DOHH2 (cell line): ENCODE data around the gene C1orf216.

Experiments used
- EZH2phosphoT487 ChIP-seq: fragments of 200-600 bp; sonication (generic); IDR thresholded peaks from 2 replicates; pipeline ENCODE4 v1.6.1; 2017; ENCODE audit warnings: borderline replicate concordance, mild to moderate bottlenecking, antibody characterized with exemption, low read length, moderate library complexity, mixed read lengths
- TF ChIP-seq, protein P1 (sequence below): fragments of 200-600 bp; sonication (generic); IDR thresholded peaks from one replicate; pipeline ENCODE4 v1.5.1; 2014; ENCODE audit warnings: antibody characterized with exemption, mild to moderate bottlenecking, low read depth, low read length; ENCODE audit not compliant: poor library complexity, severe bottlenecking

DNA sequence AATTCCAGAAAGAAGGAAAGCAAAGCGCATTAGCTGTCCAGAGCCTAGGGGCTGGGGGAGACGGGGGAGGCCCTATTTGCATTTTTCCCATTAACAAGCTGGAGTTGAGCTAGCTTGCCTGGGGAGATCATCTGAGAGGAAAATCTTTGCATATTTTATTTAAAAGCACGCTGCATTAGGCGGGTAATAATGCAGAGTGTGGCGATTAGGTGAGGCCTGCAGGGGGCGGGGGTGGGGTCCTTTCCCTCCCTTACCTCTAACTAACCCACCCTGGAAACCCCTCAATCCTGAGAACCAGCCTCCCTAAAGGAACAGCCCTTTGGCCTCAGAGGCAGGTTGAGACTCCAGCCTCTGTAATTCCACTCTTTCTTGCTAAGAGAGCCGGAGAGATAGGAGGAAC, 16.2 kb downstream of the C1orf216 start:
- TF ChIP-seq, protein P1, sequence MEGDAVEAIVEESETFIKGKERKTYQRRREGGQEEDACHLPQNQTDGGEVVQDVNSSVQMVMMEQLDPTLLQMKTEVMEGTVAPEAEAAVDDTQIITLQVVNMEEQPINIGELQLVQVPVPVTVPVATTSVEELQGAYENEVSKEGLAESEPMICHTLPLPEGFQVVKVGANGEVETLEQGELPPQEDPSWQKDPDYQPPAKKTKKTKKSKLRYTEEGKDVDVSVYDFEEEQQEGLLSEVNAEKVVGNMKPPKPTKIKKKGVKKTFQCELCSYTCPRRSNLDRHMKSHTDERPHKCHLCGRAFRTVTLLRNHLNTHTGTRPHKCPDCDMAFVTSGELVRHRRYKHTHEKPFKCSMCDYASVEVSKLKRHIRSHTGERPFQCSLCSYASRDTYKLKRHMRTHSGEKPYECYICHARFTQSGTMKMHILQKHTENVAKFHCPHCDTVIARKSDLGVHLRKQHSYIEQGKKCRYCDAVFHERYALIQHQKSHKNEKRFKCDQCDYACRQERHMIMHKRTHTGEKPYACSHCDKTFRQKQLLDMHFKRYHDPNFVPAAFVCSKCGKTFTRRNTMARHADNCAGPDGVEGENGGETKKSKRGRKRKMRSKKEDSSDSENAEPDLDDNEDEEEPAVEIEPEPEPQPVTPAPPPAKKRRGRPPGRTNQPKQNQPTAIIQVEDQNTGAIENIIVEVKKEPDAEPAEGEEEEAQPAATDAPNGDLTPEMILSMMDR, result peak; percentile 14
- no peak for TF ChIP-seq EZH2phosphoT487
